Measurements from ENCODE around the gene ADAMTSL1.

Gene ADAMTSL1

DNA sequence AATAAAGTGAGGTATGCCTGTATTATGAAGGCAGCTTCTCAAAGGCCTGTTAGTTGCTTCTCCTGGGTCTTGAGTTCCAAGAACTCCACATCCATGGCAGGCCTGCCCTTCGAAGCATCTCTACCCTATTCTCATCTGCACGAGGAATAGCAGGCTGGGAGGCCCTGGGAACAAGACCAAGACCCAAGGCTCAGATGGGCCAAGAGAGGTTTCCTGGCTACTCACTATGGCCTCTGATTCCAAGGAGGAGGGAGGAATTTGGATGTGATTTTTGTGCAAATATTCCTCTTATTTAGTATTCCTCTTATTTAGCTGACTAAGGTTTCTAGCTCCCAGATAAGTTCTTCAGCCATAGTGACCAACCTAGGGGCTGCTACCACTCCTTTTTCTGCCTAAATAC, 407.8 kb downstream of the ADAMTSL1 start:
- TF ChIP-seq, protein P1, sequence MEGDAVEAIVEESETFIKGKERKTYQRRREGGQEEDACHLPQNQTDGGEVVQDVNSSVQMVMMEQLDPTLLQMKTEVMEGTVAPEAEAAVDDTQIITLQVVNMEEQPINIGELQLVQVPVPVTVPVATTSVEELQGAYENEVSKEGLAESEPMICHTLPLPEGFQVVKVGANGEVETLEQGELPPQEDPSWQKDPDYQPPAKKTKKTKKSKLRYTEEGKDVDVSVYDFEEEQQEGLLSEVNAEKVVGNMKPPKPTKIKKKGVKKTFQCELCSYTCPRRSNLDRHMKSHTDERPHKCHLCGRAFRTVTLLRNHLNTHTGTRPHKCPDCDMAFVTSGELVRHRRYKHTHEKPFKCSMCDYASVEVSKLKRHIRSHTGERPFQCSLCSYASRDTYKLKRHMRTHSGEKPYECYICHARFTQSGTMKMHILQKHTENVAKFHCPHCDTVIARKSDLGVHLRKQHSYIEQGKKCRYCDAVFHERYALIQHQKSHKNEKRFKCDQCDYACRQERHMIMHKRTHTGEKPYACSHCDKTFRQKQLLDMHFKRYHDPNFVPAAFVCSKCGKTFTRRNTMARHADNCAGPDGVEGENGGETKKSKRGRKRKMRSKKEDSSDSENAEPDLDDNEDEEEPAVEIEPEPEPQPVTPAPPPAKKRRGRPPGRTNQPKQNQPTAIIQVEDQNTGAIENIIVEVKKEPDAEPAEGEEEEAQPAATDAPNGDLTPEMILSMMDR (conservative IDR thresholded peaks at IDR 0.05; ENCODE audit: control insufficient read depth, insufficient read depth, low read depth, low read length): no peak
- no peak for DNase-seq (ENCODE audit: low read depth)
- no peak overlapping the region for H3K4me3 ChIP-seq (ENCODE audit: control insufficient read depth, low read depth, low read length)

DNA sequence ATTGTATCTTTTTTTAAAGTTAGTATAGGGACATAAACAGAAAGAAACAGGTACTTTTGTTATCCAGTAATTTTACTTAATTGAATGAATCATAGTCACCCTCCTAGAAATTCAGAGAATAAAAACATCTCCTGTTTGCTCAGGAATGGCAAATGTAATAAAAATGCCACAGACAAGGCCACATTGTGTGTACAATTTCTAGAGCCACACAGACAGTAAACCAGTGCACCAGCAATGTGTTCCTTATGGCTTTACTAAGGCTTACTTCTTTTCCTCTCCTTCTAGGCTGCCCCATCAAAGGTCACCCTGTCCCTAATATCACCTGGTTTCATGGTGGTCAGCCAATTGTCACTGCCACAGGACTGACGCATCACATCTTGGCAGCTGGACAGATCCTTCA, 413.6 kb downstream of the ADAMTSL1 start:
- DNase-seq (ENCODE audit: low read depth): no peak
- H3K4me3 ChIP-seq (ENCODE audit: control insufficient read depth, low read depth, low read length): no peak overlapping the region
- TF ChIP-seq, protein P1 (conservative IDR thresholded peaks at IDR 0.05; ENCODE audit: control insufficient read depth, insufficient read depth, low read depth, low read length): no peak

DNA sequence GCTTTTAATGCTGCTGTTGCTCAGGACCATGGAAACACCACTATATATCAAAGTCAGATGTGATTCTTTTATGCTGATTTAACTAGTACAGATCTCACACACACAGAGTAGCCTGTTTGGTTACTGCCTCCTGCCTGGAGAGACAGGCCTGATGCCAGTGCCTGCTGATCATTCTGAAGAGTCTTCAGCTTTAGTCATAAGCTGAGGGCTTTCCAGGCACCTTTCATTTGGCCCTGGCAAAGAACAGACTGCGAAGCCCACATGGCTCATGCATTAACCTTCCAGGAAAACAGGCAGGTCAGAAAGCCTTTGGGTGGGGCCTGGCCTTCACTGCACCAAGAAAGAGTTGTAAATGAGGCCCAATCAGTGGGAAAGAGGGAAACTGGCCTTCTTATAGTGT, 414.3 kb downstream of the ADAMTSL1 start:
- TF ChIP-seq, protein P1 (conservative IDR thresholded peaks at IDR 0.05; ENCODE audit: control insufficient read depth, insufficient read depth, low read depth, low read length): no peak
- peak; percentile 29 for DNase-seq (ENCODE audit: low read depth)
- H3K4me3 ChIP-seq (ENCODE audit: control insufficient read depth, low read depth, low read length): no peak overlapping the region

DNA sequence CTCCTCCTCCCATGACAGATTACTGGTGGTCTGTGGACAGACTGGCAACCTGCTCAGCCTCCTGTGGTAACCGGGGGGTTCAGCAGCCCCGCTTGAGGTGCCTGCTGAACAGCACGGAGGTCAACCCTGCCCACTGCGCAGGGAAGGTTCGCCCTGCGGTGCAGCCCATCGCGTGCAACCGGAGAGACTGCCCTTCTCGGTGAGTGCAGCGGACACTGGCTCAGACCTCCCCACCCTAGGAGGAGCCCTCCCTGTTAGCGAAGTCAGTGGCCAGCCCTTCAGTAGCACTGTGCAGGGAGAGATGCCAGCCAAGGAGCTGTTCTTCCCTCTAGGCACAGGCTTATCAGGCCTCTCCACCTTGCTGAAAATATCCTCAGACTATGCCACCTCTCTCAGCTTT, 415.6 kb downstream of the ADAMTSL1 start:
- H3K4me3 ChIP-seq (ENCODE audit: control insufficient read depth, low read depth, low read length): no peak overlapping the region
- DNase-seq (ENCODE audit: low read depth): no peak
- TF ChIP-seq, protein P1 (conservative IDR thresholded peaks at IDR 0.05; ENCODE audit: control insufficient read depth, insufficient read depth, low read depth, low read length): no peak

DNA sequence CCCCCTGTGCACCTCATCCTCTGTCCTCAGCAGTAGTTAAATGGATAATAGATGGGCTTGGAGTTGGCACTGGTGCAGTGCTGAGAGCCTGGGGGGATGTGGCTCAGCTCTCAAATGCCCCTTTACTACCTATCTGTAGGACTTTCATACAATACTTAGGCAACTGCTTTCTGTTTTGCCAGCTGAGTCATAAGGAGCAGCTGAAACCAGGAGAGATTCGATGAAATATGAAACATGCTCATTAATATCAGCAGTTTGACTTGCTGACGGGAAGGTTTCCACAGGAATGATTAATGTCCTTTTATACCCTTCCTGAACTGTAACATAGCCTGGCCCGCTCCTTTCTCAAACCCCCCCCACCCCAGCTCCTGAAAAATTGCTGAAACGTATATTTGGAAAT, 416.4 kb downstream of the ADAMTSL1 start:
- peak; percentile 54 for DNase-seq (ENCODE audit: low read depth)
- no peak overlapping the region for H3K4me3 ChIP-seq (ENCODE audit: control insufficient read depth, low read depth, low read length)
- TF ChIP-seq, protein P1 (conservative IDR thresholded peaks at IDR 0.05; ENCODE audit: control insufficient read depth, insufficient read depth, low read depth, low read length): no peak

DNA sequence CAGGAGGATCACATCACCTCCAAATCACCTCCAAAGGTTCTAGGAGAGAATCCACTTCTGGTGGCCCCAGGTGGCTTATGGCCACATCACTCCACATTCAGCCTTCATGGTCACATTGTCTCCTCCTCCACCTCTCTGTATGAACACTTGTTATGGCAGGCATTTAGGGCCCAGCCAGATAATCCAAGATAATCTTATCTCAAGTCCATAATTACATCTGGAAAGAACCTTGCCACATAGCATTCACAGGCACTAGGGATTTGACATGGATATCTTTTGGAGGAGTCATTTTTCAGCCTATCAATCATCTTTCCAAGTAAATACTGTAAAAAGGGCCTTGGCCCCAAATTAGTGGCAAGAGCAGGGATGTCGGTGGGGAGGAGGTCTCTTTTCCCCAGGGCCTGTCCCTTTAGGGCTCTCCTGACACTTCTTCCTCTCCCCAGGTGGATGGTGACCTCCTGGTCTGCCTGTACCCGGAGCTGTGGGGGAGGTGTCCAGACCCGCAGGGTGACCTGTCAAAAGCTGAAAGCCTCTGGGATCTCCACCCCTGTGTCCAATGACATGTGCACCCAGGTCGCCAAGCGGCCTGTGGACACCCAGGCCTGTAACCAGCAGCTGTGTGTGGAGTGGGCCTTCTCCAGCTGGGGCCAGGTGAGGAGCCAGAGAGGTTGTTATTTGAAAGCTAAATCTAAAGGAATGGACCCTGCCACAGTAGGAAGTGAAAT, 418.2 kb downstream of the ADAMTSL1 start:
- H3K4me3 ChIP-seq (ENCODE audit: control insufficient read depth, low read depth, low read length): no peak overlapping the region
- DNase-seq (ENCODE audit: low read depth): no peak
- TF ChIP-seq, protein P1 (conservative IDR thresholded peaks at IDR 0.05; ENCODE audit: control insufficient read depth, insufficient read depth, low read depth, low read length): no peak
